ENCODE data around the gene WNK2.

Gene WNK2

DNA sequence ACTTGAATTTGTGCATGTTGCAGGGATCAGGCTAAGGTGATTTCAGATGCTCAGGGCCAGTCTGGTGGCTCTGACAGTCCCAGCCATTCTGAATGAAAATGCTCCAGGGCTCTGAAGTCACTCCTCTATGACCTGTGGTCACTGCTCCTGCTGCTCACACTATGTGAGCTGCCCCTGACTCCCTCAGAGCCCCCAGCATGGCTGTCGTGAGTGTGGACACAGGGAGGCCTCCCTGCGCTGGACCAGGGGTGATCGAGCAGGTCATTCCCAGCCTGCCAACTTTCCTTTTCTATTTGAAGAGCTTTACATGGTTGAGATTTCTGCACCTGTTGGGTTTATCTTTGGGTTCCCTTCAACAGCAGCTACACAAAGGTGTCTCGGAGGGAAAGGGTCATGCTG lies 74.5 kb downstream of the WNK2 start:
- no peak for DNase-seq

DNA sequence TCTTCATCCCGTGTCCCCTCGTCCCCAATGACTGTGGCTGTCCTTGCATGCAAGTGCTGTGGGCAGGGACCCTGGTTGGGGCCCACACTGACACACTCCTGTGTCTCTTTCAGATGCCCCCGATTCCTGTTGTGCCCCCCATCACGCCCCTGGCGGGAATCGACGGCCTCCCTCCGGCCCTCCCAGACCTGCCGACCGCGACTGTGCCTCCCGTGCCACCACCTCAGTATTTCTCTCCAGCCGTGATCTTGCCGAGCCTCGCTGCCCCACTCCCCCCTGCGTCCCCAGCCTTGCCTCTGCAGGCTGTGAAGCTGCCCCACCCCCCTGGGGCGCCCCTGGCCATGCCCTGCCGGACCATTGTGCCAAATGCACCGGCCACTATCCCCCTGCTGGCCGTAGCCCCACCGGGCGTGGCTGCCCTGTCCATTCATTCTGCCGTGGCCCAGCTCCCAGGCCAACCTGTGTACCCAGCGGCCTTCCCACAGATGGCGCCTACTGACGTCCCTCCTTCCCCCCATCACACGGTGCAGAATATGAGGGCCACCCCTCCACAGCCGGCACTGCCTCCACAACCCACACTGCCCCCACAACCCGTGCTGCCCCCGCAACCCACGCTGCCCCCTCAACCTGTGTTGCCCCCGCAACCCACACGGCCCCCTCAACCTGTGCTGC lies 75.0 kb downstream of the WNK2 start:
- no peak for DNase-seq

DNA sequence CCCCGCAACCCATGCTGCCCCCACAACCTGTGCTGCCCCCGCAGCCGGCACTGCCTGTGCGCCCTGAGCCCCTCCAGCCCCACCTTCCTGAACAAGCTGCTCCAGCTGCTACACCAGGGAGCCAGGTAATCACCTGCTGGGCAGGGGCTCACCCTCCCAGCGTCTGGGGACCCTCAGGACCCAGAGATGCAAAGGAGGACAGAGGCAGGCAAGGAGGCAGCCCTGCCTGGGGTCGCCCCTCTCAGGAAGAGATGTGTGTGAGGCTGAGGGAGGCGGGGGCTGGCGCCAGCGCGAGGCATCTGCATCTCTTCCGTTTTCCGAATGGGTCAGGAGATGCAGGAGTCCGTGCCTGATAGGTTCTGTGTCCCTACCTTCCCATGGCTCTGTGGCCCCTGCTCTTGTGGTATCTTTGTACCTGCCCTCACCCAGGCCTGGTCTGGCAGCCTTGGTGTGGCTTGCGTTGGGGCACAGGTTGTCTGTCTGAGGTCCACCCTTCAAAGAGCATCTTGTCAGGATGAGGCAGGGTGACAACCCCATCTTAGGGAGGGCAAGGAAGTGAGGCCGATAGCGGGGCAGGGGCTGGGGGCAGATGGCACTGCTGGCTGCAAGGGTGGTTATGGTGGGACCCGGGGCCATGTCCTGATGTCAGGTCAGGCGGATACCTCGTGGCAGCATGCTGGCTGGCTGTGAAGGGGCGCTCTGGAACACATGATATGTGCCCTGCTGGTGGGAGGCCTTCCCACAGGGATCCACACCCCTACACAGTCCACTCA lies 75.7 kb downstream of the WNK2 start:
- DNase-seq: peak in 1 of 2 donors; percentile 14

DNA sequence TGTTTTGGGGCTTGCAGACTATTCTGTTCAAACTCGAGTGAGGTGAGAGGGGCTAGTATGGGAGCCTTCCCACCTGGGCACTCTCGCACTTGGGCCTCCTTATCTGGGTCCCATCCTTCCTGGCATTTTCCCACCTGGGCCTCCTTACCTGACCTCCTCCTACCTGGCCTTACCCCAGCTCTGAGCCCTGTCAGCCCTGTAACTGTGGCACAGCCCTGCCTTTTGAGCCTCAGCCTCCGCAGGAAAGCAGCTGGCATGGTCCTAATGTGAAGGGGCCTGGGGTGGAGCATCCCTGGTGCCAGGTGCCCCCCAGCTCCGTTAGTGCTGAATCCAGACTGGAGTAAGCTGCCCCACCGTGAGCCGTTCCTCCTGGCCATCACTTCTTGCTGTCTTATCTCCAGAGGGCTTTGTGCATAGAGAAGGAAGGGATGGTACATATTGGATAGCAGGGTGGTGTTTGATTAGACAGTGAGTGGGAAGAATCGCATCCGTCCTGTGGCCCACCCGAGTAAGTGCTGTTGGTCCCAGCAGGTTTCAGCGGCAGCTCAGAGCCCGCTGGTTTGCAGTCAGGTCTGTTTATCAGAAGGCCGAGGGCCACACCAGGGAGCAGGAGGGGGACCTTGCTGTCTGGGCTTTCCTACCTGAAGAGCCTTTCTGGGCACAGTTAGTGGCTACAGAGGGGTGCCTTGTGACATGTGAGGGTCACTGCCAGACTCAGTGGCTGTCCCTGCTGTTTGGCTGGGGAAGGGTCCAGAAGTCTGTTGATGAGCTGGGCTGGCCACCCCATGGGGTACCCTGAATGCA lies 76.5 kb downstream of the WNK2 start:
- peak in 1 of 2 donors; percentile 14 for DNase-seq

DNA sequence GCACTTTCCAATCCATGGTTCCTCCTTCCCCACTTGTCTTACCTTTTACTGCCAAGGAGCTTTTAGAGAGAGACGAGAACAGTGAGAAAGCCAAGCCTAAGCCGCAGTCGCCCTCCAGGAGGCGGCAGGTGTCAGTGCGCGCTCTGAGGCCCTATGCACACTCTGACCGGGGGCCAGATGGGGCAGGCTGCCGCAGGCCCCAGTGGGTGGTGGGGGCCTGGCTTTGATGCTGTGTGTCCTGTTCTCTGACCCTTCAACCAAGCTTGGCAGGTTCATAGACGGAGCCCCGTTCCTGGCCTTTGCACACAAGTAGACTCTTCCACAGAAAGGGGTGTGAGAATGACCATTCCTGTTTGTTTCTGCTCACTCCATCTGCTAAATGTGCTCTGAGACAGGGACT lies 77.3 kb downstream of the WNK2 start:
- no peak for DNase-seq

DNA sequence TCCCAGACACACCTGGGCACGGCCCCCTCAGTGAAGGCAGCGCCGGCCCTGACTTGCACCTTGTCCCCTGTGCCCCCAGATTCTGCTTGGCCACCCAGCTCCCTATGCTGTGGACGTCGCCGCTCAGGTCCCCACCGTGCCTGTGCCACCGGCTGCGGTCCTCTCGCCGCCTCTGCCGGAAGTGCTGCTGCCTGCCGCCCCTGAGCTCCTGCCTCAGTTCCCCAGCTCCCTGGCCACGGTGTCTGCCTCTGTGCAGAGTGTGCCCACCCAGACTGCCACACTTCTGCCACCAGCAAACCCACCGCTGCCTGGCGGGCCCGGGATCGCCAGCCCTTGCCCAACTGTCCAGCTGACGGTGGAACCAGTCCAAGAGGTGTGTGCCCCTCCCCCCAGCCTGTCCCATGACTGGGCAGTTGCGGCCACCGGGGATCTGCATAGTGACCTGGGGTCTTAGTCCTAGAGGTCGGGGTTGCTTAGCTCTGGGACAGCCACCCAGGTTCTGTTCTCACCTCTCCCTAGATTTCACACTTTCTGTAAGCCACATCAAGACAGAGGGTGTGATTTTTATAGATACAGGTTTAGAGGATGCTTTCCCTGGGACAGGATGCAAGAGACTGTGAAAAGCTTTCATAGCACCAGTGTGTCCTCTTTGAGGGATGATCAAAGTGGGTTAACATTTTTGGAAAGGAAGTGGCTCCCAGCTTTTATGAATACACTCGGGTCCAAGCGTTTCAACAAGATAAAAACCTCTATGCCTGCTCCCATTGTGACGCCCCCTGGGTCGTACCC lies 78.0 kb downstream of the WNK2 start:
- no peak for DNase-seq

DNA sequence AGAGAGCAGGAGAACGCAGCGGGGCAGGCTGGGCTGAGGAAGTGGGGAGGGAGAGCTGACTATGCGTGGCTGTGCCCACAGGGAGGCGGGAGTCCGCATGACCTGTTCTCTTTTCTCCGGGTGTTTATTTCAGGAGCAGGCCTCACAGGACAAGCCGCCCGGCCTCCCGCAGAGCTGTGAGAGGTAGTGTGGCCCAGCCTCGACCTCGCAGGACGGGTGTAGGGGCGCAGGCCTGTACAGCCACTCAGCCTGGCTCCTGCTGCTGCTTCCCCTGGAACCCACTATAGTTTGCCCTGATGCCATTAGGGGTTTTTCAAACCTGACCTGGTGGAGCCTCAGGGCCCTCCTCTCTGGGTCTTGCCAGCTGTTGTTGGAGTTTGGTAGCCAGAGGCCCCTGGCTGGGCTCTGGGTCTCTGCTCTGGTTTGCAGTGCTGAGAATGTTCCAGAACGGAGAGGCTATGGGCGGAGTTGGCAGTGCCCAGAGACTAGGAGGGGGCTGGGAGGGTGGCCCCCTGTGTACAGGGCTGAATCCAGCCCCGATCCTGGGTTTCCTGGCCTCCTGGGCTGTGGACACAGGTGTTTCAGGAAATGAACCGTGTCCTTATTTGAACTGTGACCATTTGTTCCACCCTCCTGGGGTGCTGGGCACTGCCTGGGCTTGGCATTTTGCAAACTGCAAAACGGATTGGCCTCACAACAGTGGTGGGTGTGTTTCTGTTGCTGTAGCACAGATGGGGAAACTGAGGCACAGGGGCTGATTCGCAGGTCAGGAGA lies 78.8 kb downstream of the WNK2 start:
- DNase-seq: peak in 1 of 2 donors; percentile 13

DNA sequence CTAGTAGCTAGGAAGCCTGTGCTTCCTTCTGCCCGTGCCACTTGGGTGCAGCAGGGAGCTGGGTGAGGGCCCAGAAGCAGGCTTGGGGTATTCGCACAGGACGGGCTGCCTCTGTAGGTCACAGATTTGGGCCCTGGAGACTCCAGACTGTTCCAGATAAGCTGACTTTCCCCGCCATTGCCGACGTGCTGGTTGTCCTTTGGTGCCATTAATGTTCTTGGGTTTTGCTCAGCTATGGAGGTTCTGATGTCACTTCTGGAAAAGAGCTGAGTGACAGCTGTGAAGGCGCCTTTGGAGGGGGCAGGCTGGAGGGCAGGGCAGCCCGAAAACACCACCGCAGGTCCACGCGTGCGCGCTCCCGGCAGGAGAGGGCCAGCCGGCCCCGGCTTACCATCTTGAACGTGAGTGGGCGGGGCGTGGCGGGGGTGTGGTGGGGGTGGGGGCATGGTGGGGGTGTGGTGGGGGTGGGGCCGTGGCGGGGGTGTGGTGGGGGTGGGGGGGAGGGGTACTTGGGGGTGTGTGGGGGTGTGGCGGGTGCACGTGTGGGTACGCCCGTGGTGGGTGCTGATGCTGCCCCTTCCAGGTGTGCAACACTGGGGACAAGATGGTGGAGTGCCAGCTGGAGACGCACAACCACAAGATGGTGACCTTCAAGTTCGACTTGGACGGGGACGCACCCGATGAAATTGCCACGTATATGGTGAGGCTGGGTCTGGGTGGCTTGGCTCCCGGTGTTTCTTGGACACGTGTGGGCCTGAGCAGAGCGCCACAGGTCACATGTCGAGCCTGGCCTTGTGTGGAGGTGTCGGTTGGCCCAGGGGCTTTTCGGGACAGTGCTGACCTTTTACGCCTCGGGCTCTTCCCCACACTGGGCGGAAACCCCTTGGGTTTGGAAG lies 79.6 kb downstream of the WNK2 start:
- DNase-seq: no peak

DNA sequence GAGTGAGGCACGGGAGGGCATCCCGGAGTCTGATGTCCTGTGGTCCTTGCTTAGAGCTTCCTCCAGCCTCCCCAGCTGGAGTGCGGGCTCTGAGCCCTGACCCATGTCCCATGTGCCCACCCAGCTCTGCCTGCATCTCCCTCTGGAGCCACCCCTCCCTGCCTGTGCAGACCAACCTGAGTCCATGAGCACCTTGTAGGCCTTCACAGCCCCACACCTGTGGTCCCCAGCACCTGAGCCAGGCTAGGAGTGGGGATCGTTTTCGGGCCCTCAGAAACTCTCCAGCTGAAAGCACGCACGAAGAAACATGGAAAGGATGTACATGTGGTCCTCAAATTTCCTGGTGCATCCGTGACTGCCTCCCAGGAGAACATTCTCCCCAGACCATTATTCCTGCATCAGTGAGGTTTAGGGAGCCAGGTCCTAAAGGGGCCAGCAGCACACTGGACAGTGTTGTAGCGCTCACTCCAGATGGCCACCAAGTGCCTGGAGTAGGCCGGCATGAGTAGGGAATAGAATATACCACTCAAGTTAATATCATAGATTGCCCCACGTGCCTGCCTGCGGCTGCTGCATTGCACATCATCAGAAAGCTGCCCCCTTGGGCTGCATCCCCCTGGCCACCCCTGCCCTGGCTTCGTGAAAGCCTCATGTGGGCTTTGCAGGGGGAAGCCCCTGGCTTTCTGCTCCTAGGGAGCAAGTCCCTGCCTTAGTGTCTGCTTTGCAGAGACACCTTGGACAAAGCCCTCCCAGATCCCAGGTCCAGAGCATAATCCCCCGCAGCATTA lies 80.6 kb downstream of the WNK2 start:
- DNase-seq: no peak

DNA sequence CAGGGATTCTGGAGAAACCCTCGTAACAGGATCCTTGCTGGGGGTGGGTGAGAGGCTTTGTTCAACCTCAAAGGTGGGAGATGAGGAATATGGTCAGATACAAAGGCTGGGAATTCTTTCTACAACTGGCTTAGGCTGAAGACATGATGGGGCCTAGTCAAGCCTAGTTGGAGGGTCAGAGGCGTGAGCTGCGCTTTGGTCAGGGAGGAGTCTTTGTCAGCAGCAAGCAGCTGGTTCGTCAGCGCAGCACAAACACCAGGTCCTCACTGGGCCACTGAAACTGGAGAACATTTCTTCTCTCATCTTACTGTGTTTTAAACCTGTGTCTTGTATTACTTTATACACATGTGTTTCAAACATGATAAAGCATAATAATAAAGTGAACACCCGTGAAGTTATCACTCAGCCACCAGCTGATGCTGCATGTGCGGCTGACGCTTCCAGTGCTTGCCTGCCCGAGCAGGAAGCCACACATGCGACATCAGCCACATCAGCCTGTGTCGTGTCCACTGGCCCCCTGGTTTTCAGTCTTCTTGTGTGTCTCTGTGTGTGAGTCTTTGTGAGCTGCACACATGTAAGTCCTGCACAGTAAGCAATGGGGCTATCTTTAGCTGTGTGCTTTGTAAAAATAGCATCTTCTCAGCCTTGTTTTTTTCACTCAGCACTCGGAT lies 81.5 kb downstream of the WNK2 start:
- no peak for DNase-seq

DNA sequence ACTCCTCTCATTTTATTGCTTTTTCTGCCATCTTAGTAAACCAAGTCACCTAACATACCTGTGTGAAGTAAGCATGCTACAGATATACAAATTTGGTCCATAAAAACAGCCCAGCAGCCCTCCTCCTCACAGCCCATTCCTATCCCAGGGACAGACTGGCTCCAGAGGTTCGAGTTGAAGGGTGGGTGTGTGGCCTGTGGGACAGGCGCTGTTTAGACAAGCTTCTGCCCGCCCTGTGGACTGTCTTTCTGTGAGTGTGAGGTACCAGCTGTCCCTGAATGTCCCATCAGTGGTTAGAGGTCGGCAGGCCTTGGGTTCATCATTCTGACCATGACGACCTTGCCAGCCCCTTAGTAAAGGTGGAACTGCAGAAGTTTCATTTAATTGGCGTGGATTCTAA lies 82.0 kb downstream of the WNK2 start:
- DNase-seq: no peak

DNA sequence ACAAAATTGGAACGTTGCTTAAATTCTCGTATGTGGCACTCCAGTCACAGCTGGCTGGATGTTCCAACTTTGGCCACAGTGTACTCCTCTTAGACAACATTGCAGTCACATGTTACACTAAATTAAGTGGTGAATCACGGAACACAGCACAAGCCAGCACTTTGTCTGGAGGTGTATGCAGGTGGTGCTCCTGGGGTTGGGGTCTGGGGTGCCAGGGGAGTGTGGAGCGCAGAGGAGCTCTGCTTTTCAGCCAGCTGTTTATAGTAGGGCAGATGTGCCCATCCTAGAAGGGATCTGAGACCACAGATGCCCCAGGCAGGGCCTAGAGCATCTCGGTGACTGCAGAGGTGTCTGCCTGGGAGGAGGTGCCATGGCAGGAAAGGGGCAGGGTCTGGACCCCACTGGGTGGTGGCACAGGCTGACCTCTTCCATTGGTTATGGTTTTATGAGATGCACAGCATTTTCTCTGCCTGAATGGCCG lies 82.6 kb downstream of the WNK2 start:
- no peak for DNase-seq

DNA sequence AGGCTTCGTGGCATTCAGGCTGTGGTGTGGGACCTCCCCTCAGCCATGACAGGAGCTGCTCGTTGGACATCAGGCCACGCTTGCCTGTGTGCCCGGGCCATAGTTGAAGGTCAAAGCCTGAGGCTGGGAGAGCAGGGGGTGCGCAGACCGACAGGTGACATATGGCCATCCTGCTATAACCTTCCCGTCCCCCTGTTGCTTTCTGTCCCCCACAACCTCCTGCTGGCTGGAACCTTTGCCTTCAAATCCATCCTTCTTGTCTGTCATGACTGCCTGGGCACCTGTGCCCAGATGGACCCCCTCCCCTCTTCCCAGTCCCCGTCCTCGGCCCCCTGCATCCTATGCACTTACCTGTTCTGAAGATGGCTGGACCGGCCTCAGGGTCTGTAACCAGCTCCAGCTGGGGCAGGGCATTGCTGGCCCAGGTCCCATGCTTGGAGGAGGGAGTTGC lies 83.2 kb downstream of the WNK2 start:
- no peak for DNase-seq

DNA sequence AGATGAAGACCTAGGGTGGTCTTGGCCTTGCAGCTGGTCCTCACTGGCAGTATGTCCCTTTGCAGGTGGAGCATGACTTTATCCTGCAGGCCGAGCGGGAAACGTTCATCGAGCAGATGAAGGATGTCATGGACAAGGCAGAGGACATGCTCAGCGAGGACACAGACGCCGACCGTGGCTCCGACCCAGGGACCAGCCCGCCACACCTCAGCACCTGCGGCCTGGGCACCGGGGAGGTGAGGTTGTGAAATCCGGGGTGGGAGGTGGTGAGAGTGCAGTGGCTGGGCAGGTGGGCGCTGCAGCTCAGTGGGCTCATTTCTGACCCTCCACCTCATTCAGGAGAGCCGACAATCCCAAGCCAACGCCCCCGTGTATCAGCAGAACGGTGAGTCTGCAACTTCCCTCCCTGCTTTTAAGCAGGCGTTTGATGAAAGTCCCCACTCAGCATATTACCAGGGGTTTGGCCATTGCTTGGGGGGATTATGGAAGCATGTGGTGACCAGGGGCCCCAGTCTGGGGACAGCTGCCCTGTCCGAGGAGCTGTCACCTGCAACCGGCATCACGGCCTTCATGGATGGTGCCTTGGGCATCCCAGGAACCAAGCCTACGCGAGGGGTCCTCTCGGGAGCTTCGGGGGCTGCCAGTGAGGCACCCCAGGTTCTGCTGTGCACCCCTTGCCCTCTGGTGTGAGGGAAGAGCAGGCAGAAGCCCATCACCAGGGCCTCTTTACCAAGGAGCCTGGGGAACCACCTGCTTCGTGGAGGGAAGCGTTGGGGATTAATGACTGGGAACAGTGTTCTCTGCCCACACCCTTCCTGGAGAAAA lies 84.0 kb downstream of the WNK2 start:
- peak in 1 of 2 donors; percentile 15 for DNase-seq

DNA sequence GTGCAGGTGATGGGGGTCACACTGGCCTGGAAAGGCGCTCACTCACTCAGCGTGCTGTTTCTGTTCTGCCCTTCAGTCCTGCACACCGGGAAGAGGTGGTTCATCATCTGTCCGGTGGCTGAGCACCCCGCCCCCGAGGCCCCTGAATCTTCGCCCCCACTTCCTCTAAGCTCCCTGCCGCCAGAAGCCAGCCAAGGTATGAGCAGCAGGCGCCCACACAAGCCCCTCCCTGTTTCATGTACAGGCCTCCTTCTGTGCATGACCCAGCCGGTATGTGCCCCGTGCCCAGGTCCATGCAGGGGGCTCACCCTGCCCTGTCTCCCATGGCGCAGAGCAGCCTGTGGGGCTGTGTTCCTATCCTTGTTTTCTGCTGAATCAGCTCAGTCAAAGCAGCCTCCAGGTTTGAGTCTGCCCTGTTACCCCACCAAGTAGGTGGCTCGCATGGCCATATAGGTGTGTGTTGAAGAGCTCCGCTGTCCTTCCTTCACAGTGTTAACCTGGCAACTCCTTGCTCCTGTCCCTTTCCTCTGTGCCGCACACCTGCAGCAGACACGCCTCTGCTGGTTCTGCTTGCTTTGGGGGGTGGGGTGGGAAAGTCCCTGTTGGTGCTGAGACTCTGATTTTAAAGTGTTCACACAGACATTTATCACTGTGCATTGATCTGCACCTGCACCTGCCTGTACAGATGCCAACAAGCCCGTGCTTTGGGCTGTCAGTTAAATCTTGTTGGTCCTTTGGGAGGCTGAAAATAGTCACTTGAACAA lies 84.8 kb downstream of the WNK2 start:
- DNase-seq: peak; percentile 26 to 32

DNA sequence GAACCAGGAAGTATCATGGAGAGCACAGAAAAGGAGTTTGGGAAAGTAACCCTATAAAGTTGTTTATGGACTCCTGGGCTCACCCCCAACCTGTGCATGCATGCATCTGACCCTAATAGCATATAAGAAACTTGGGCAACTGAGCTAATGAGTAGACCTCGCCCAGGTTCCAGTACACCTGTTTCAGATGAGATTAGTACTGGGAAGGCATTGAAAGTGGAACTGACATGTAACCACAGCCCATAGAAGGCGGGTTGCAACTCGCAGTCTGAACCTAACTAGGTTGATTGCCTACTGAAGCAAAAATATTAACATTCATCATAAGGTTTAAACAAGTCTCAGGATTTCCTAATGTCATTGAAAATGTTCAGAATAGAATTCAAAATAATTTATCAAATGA lies 87.0 kb downstream of the WNK2 start:
- DNase-seq: peak in 1 of 2 donors; percentile 6

DNA sequence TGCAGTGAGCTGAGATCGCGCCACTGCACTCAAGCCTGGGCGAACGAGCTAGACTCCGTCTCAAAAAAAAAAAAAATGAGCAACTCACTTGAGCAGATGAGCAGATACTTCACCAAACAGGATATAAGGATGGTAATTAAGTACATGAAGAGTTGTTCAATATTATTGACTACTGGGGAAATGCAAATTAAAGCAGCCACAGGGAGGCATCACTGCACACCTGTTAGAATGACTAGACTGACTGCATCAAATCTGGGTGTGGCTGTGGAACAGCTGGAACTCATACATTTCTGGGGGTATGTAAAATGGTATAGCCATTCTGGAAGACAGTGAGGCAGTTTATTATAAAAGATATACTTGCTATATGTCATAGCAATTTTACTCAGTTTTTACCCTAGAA lies 93.0 kb downstream of the WNK2 start:
- no peak for DNase-seq

DNA sequence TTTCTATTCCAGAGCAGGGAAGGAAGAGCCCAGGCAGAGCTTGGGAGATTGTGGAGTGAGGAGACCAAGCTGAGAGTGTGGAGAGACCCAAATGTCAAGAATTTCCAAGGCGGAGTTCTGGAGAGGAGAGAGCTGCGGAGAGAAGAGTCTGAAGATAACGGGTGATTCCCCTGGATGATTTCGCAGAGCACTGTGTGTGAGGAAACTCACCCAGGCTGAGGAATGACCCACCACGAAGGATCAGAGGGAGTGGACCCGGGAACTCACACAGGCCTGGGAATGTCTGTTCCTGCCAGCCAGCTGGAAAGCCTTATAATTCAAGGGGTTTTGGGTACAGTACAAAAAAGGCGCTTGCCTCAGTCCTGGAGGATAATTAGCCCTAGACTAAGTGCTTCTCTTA lies 94.2 kb downstream of the WNK2 start:
- no peak for DNase-seq
